ENCODE results near the gene PCGF2. TPM values are rescaled to one million over a fixed set of nuclear protein-coding genes. Genes with fewer than 3 reads are reported as not detected.
A peak's percentile ranks its signal among the peaks of the same experiment; 100 is the strongest.

The PCGF2 gene
- total and polyA plus RNA-seq, 10 of the 15 experiments (the other 5 are each of a cell fraction or from before 2014, with no cell fraction given), result 2.7 to 35.6 (median 7.2) TPM

DNA sequence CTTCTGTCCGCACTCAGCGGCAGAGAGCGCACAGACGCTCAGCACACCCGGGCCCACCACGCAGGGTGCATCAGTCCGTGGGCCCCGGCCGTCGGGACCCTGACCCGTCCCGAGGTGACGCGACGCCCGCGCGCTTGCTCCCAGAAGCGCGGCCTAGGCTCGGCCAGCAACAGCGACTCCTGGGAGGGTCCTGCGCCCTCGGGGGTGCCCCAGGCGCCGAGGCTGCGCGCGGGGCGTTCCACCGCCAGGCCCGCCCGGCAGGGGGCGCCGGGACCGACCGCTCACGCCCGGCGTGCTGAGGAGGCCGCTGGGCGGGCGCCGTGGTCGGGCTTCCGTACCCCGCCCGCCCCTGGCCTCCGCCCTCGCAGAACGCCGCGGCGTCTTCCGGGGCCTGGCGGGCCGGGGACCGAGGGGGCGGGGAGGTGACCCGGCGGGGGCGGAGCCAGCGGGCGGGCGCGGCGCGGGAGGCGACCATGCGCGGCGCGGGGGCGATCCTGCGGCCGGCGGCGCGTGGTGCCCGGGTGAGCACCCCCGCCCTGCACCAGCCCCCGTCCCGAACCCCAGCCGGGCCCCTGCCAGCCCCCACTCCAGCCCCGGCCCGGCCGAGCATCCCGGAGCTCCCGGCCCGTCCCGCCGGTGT is 18.1 kb downstream of the PCGF2 start, which contains the start of gene CISD3 (continued):
- TF ChIP-seq NFIC (IDR thresholded peaks at IDR 0.05; ENCODE audit: low read depth, low read length), result no peak

- CTCF ChIA-PET, result interaction anchor here (0.6 to 3.6 kb wide), 8 partner anchors 17 to 502 kb away, joined by 3 to 36 read pairs (median 4); partner anchors contain the start of genes EPOP and PSMB3
- Histone ChIP-seq H3K4me2 (ENCODE audit: control insufficient read depth, insufficient read depth) (peak overlapping the region; percentile 93), H3K36me3 (ENCODE audit: control insufficient read depth in 2 of 2, insufficient read depth in 2 of 2, low read length in 1 of 2) (peaks cover 0 to 4% of the 10 kb centered on the region in 2 experiments; a peak in 3 of 4 replicates), H3K4me1 (ENCODE audit: control insufficient read depth, insufficient read depth, low read length) (peaks cover 38% of the 10 kb centered on the region), H3K4me3 (peak overlapping the region; percentile 53), H2AFZ (ENCODE audit: control insufficient read depth, low read depth, low read length) (peak overlapping the region; percentile 71), H3K27me3 (replicated peaks in 1 of 2; ENCODE audit: control insufficient read depth in 2 of 2, insufficient read depth in 2 of 2, low read length in 1 of 2) (no peaks in the 10 kb centered on the region), H3K79me2 (ENCODE audit: control insufficient read depth, insufficient read depth, low read length) (peaks cover 13% of the 10 kb centered on the region), H3K9ac (ENCODE audit: control insufficient read depth, insufficient read depth, low read length) (peak overlapping the region; percentile 71), H3K27ac (ENCODE audit: control insufficient read depth, insufficient read depth) (peak overlapping the region; percentile 52), H3K9me3 (replicated peaks; ENCODE audit: control insufficient read depth, insufficient read depth, low read length) (no peaks in the 10 kb centered on the region; the same call in 2 of the 3 replicates), H4K20me1 (ENCODE audit: control insufficient read depth, insufficient read depth) (no peaks in the 10 kb centered on the region)
- intact Hi-C loops (cut with micrococcal nuclease; ENCODE audit: unreplicated experiment), result no loop called here
- no peak for FAIRE-seq
- WGBS (ENCODE audit: insufficient coverage, insufficient replicate concordance, low lambda C conversion rate, missing lambda C conversion rate), result 38% methylated on average over 13 of the region's 14 CpGs
- SMC1A ChIA-PET (ENCODE audit: uncharacterized antibody, unreplicated experiment), result interaction anchor here (0.8 to 2.9 kb wide), 4 partner anchors 19 to 52 kb away, joined by 3 to 12 read pairs (median 4); no protein-coding TSS in a partner anchor
- TF ChIP-seq SPI1 (IDR thresholded peaks at IDR 0.05; ENCODE audit: borderline replicate concordance, insufficient read depth, low read depth, low read length) (no peak), MLLT1 (IDR thresholded peaks at IDR 0.05) (0 out of 2 replicates have a peak, but pooled peaks have one; percentile 20), EGR1 (IDR thresholded peaks at IDR 0.05; ENCODE audit: borderline replicate concordance in 1 of 2, low read depth in 2 of 2, low read length in 2 of 2) (peak in 1 of 2 experiments; percentile 78; a peak in 1 of 3 replicates), ZNF274 (IDR thresholded peaks at IDR 0.05; ENCODE audit: insufficient read depth, insufficient read length) (no peak)
- RAD21 ChIA-PET (ENCODE audit: unreplicated experiment), result interaction anchor here (1.5 kb wide), 1 partner anchor 52 kb away, joined by 7 read pairs; no protein-coding TSS in a partner anchor
- in situ Hi-C loops (cut with MboI), result no loop called here
- POLR2A ChIA-PET, result interaction anchor here (0.7 to 2.2 kb wide), 4 partner anchors 20 to 53 kb away, joined by 3 to 9 read pairs (median 4); no protein-coding TSS in a partner anchor
- ATAC-seq, result no peak
- BruUV-seq (replicated peaks), result no TSS peak
- DNase-seq (ENCODE audit: low read depth, low spot score), result no peak
Observed at GRCh38 chr17:38729368-38729885, 18.7 kb downstream of the PCGF2 start.

Measured in GM12878 (cell line).